Astrocyte (in vitro differentiated cells and primary cell): ENCODE measurements around the gene JAML. TPM values are rescaled to one million over a fixed set of nuclear protein-coding genes. Genes with fewer than 3 reads are reported as not detected.

Experiments
- DNase-seq: peaks from one replicate; pipeline ENCODE4 v3.0.0-alpha.2; 2010; ENCODE audit warnings: low read depth
- FAIRE-seq: peaks from 2 replicates; lab custom pipeline; 2011; peaks lifted over from hg19 to GRCh38; lab: Jason Lieb, UNC
- H2AFZ ChIP-seq: 2 replicates; pipeline ENCODE4 v1.6.0; 2012; ENCODE audit warnings: low read depth, low read length, inconsistent platforms
- H3K27ac ChIP-seq: 2 replicates; pipeline ENCODE4 v1.5.1; 2011; ENCODE audit warnings: low read depth, low read length, inconsistent platforms
- H3K27me3 ChIP-seq: 2 replicates; pipeline ENCODE4 v1.6.0; 2011; ENCODE audit warnings: low read length, inconsistent platforms; ENCODE audit not compliant: insufficient read depth
- H3K36me3 ChIP-seq: 2 replicates; pipeline ENCODE4 v1.5.1; 2011; ENCODE audit warnings: low read length, inconsistent platforms; ENCODE audit not compliant: insufficient read depth
- H3K4me1 ChIP-seq: 2 replicates; pipeline ENCODE4 v1.5.1; 2011; ENCODE audit warnings: low read length, inconsistent platforms; ENCODE audit not compliant: insufficient read depth
- H3K4me2 ChIP-seq: 2 replicates; pipeline ENCODE4 v1.6.0; 2012; ENCODE audit warnings: low read length, inconsistent platforms
- H3K4me3 ChIP-seq: 2 replicates; pipeline ENCODE4 v1.5.1; 2011; ENCODE audit warnings: low read depth, mild to moderate bottlenecking, low read length, inconsistent platforms; ENCODE audit not compliant: insufficient read depth
- H3K79me2 ChIP-seq: 2 replicates; pipeline ENCODE4 v1.6.0; 2012; ENCODE audit warnings: mild to moderate bottlenecking, low read length, inconsistent platforms; ENCODE audit not compliant: insufficient read depth
- H3K9ac ChIP-seq: 2 replicates; pipeline ENCODE4 v1.6.0; 2012; ENCODE audit warnings: mild to moderate bottlenecking, low read length, inconsistent platforms
- H3K9me3 ChIP-seq: 2 replicates; pipeline ENCODE4 v1.5.1; 2012; ENCODE audit warnings: low read depth, mild to moderate bottlenecking, low read length, inconsistent platforms; ENCODE audit not compliant: insufficient read depth
- H4K20me1 ChIP-seq: 2 replicates; pipeline ENCODE4 v1.6.0; 2012; ENCODE audit warnings: low read length, inconsistent platforms; ENCODE audit not compliant: insufficient read depth
- H3K27ac Mint-ChIP-seq: one replicate; pipeline ENCODE4 v1.8.0; 2021; ENCODE audit warnings: mild to moderate bottlenecking, mixed read lengths; ENCODE audit not compliant: unreplicated experiment
- H3K27me3 Mint-ChIP-seq: one replicate; pipeline ENCODE4 v1.8.0; 2021; ENCODE audit warnings: low read depth, mixed read lengths; ENCODE audit not compliant: unreplicated experiment
- H3K36me3 Mint-ChIP-seq: one replicate; pipeline ENCODE4 v1.8.0; 2021; ENCODE audit warnings: low read depth, mixed read lengths; ENCODE audit not compliant: unreplicated experiment
- H3K4me1 Mint-ChIP-seq: one replicate; pipeline ENCODE4 v1.8.0; 2021; ENCODE audit warnings: low read depth, mixed read lengths; ENCODE audit not compliant: unreplicated experiment
- H3K4me3 Mint-ChIP-seq: one replicate; pipeline ENCODE4 v1.8.0; 2021; ENCODE audit warnings: mild to moderate bottlenecking, moderate library complexity, mixed read lengths; ENCODE audit not compliant: unreplicated experiment
- H3K9me3 Mint-ChIP-seq: one replicate; pipeline ENCODE4 v1.8.0; 2021; ENCODE audit warnings: mild to moderate bottlenecking, mixed read lengths; ENCODE audit not compliant: unreplicated experiment
- CTCF ChIP-seq: IDR thresholded peaks from 2 replicates; pipeline ENCODE4 v1.5.1; 2011; ENCODE audit warnings: low read depth, mild to moderate bottlenecking, inconsistent platforms, low read length, moderate library complexity; ENCODE audit not compliant: insufficient read depth
- EZH2 ChIP-seq: IDR thresholded peaks from 2 replicates; pipeline ENCODE4 v1.6.1; 2012; ENCODE audit warnings: mild to moderate bottlenecking, low read length, inconsistent platforms; ENCODE audit not compliant: insufficient read depth
- total RNA-seq: library from RNA; stranded (reverse); gene quantifications from 2 replicates; pipeline ENCODE4 v1.2.1, GENCODE V29; 2021

Gene JAML
- total RNA-seq, 1 donor from 2014 or later: not detected

- H3K9me3 ChIP-seq: no peaks in the 10 kb centered on the region
- Mint-ChIP-seq H3K27me3 (peaks cover 48% of the 10 kb centered on the region), H3K27ac (no peak overlapping the region), H3K36me3 (no peaks in the 10 kb centered on the region), H3K4me1 (peaks cover 6% of the 10 kb centered on the region), H3K4me3 (no peak overlapping the region), H3K9me3 (no peaks in the 10 kb centered on the region)
- H3K4me1 ChIP-seq: no peaks in the 10 kb centered on the region
- no peak for TF ChIP-seq EZH2
- TF ChIP-seq CTCF: no peak
- no peak overlapping the region for H3K4me3 ChIP-seq
- H3K27ac ChIP-seq: no peak overlapping the region
- no peak overlapping the region for H3K9ac ChIP-seq
- no peaks in the 10 kb centered on the region for H3K36me3 ChIP-seq
- H3K4me2 ChIP-seq: peak overlapping the region; percentile 53
- no peaks in the 10 kb centered on the region for H4K20me1 ChIP-seq
- FAIRE-seq: no peak
- DNase-seq: no peak
- peaks cover 72% of the 10 kb centered on the region for H3K27me3 ChIP-seq
- H2AFZ ChIP-seq: peak overlapping the region; percentile 22
- H3K79me2 ChIP-seq: no peaks in the 10 kb centered on the region
These were observed 40.0 kb upstream of the JAML start for GRCh38 chr11:118264569-118265465.

- Histone ChIP-seq H3K4me2 (peak within 1 kb of the TSS; percentile 53), H3K27me3 (peaks cover 69% of the 10 kb centered on the region), H2AFZ (peak within 1 kb of the TSS; percentile 22), H3K4me3 (no peak within 1 kb of the TSS), H3K36me3 (no peaks in the 10 kb centered on the region), H3K4me1 (no peaks in the 10 kb centered on the region), H3K27ac (no peak within 1 kb of the TSS), H3K9ac (no peak within 1 kb of the TSS), H3K9me3 (no peaks in the 10 kb centered on the region), H4K20me1 (no peaks in the 10 kb centered on the region), H3K79me2 (no peaks in the 10 kb centered on the region)
- Mint-ChIP-seq H3K36me3 (no peaks in the 10 kb centered on the region), H3K27me3 (peaks cover 44% of the 10 kb centered on the region), H3K4me3 (peak within 1 kb of the TSS; percentile 66), H3K9me3 (no peaks in the 10 kb centered on the region), H3K4me1 (peaks cover 6% of the 10 kb centered on the region), H3K27ac (no peak within 1 kb of the TSS)
- FAIRE-seq: no peak
- TF ChIP-seq CTCF: no peak
- TF ChIP-seq EZH2: no peak
- no peak for DNase-seq
These were observed 39.1 kb upstream of the JAML start, which contains the start of gene MPZL2 for GRCh38 chr11:118263695-118264568. Gene MPZL2, minus strand, starts transcription at chr11:118264297. Its CDS starts 144 bp downstream, at chr11:118264153.
